Measurements from ENCODE around the gene ABHD14A.

DNA sequence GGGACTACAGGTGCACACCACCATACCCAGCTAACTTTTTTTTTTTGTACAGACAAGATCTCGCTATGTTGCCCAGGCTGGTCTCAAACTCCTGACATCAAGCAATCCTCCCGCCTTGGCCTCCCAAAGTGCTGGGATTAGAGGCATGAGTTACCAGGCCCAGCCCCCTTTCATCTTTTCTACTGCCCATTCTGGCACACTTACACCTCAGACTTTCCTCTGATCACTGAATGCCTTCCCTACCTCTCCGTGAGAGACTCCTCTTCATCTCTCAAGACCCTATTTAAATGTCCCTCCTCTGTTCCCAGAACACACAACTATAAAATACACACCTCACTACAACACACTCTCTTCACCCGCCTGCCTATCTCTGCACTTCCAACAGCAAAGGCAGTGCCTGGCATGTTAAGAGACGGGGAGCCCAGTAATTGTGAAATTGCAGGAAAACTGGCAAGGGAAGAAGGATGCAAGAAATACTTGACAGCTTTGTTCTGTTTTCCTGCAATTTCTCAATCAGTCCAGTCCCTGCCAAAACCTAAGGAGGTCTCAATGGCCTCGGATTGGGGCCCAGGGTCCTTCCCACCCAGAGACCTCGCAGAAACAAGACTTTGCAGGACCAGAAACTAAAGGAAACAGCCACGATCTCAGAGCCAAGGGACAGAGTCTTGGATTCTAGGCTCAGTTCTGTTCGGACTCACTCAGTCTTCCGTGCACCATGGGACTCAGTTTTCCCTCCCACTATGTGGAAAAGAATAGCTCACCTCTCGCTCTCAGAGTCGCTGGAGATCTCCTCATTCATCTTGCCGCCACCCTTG, 34.0 kb upstream of the ABHD14A start:
- TF ChIP-seq, protein P1, sequence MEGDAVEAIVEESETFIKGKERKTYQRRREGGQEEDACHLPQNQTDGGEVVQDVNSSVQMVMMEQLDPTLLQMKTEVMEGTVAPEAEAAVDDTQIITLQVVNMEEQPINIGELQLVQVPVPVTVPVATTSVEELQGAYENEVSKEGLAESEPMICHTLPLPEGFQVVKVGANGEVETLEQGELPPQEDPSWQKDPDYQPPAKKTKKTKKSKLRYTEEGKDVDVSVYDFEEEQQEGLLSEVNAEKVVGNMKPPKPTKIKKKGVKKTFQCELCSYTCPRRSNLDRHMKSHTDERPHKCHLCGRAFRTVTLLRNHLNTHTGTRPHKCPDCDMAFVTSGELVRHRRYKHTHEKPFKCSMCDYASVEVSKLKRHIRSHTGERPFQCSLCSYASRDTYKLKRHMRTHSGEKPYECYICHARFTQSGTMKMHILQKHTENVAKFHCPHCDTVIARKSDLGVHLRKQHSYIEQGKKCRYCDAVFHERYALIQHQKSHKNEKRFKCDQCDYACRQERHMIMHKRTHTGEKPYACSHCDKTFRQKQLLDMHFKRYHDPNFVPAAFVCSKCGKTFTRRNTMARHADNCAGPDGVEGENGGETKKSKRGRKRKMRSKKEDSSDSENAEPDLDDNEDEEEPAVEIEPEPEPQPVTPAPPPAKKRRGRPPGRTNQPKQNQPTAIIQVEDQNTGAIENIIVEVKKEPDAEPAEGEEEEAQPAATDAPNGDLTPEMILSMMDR (conservative IDR thresholded peaks at IDR 0.05; ENCODE audit: low read depth, low read length) = no peak
- TF ChIP-seq EZH2 (IDR thresholded peaks at IDR 0.05; ENCODE audit: borderline replicate concordance, low read depth, low read length, poor library complexity, severe bottlenecking) = no peak
